K562 (cell line): ENCODE data around the gene DBP. TPM values are rescaled to one million over a fixed set of nuclear protein-coding genes. Genes with fewer than 3 reads are reported as not detected.

Experiments used
- ATF7 ChIP-seq: fragments of 450-650 bp; IDR thresholded peaks from 2 replicates; pipeline ENCODE4 v1.7.1; 2014; ENCODE audit warnings: mild to moderate bottlenecking, moderate library complexity
- CTBP1 ChIP-seq: fragments of 450-650 bp; IDR thresholded peaks from 2 replicates; pipeline ENCODE4 v1.6.1; 2016; ENCODE audit warnings: borderline replicate concordance
- GABPB1 ChIP-seq: sonication (generic); formaldehyde crosslinking; IDR thresholded peaks from 2 replicates; pipeline ENCODE4 v1.8.0; 2022; ENCODE audit warnings: mild to moderate bottlenecking, missing genetic modification reagents
- HNRNPK ChIP-seq: fragments of 200-400 bp; formaldehyde crosslinking; IDR thresholded peaks from one replicate; pipeline ENCODE4 v1.6.1; 2018; ENCODE audit warnings: mild to moderate bottlenecking, low read depth, low read length; ENCODE audit not compliant: poor library complexity, severe bottlenecking
- HNRNPUL1 ChIP-seq: fragments of 200-400 bp; formaldehyde crosslinking; IDR thresholded peaks from 2 replicates; pipeline ENCODE4 v1.6.1; 2017; ENCODE audit warnings: low read length
- JUND ChIP-seq, 2 experiments: IDR thresholded peaks; 2 replicates in 1 of 2; 3 replicates in 1 of 2; pipeline ENCODE4 v1.6.1; 2011; ENCODE audit warnings: borderline replicate concordance in 2 of 2, low read depth in 2 of 2, low read length in 2 of 2, improper control_type of control experiment in 1 of 2, missing biosample characterization in 1 of 2, missing genetic modification characterization in 1 of 2, missing genetic modification reagents in 1 of 2
- LEF1 ChIP-seq: fragments of 450-650 bp; IDR thresholded peaks from 2 replicates; pipeline ENCODE4 v1.6.1; 2016; ENCODE audit warnings: mild to moderate bottlenecking
- MAX ChIP-seq: sonication (generic); formaldehyde crosslinking; IDR thresholded peaks from 2 replicates; pipeline ENCODE4 v1.9.0; 2022; ENCODE audit warnings: mild to moderate bottlenecking, missing genetic modification reagents
- NCOA2 ChIP-seq, 2 experiments: fragments of 450-650 bp; IDR thresholded peaks; 2 replicates each; pipeline ENCODE4 v1.6.1; 2018; ENCODE audit warnings: mild to moderate bottlenecking in 2 of 2, moderate library complexity in 1 of 2; ENCODE audit not compliant: partially characterized antibody in 2 of 2
- PHB2 ChIP-seq: fragments of 450-650 bp; IDR thresholded peaks from 2 replicates; pipeline ENCODE4 v1.6.1; 2017; ENCODE audit warnings: low read depth
- RERE ChIP-seq: sonication (generic); formaldehyde crosslinking; IDR thresholded peaks from 2 replicates; pipeline ENCODE4 v1.8.0; 2023; ENCODE audit warnings: missing genetic modification reagents, mild to moderate bottlenecking, borderline replicate concordance
- SIRT6 ChIP-seq: IDR thresholded peaks from one replicate; pipeline ENCODE4 v1.6.1; 2012; ENCODE audit warnings: low read depth, mild to moderate bottlenecking, control low read depth, inconsistent platforms, low read length, moderate library complexity
- SMARCA5 ChIP-seq: fragments of 450-650 bp; IDR thresholded peaks from 2 replicates; pipeline ENCODE4 v1.6.1; 2016
- TAF7 ChIP-seq: fragments of 450-650 bp; IDR thresholded peaks from 2 replicates; pipeline ENCODE4 v1.6.1; 2016; ENCODE audit warnings: missing genetic modification characterization, missing compliant biosample characterization
- TEAD1 ChIP-seq, 2 experiments: fragments of 450-650 bp in 1 of 2; sonication (generic) in 1 of 2; formaldehyde crosslinking; IDR thresholded peaks; 2 replicates each; pipeline versions ENCODE4 v1.4.0 to v1.8.0; 2020 to 2022; ENCODE audit warnings: mild to moderate bottlenecking in 2 of 2, missing genetic modification reagents in 1 of 2
- ZNF77 ChIP-seq: fragments of 250-450 bp; sonication (Bioruptor Pico); IDR thresholded peaks from 2 replicates; pipeline ENCODE4 v1.5.0; 2020
- polyA plus RNA-seq, 8 experiments: library from polyadenylated mRNA; depleted of rRNA in 4 of 8; stranded (reverse) in 5 of 8; unstranded in 3 of 8; fragments of >200 nt; fragmentation: Nextera tagmentation in 2 of 8; fragmentation: Illumina TruSeq in 1 of 8; extraction: Ambion mirVana in 2 of 8; extraction: Trizol in 1 of 8; gene quantifications; 2 replicates each; pipeline versions ENCODE4 v1.2.1 to v1.2.3, GENCODE V29; 2011 to 2014; ENCODE audit warnings: inconsistent platforms in 1 of 8, missing spikeins in 1 of 8
- total RNA-seq, 7 experiments: library from RNA; depleted of rRNA in 6 of 7; stranded (reverse); fragments of >200 nt in 6 of 7; fragmentation: Illumina TruSeq in 2 of 7; extraction: Trizol in 2 of 7; gene quantifications; 2 replicates each; pipeline versions ENCODE4 v1.2.1 to v1.2.3, GENCODE V29; 2011 to 2021; ENCODE audit warnings: low replicate concordance in 1 of 7
- TF ChIP-seq, protein P1 (sequence below), 2 experiments: fragments of 450-650 bp; IDR thresholded peaks; 2 replicates each; pipeline ENCODE4 v1.6.1; 2018; ENCODE audit warnings: mild to moderate bottlenecking in 2 of 2, low read depth in 1 of 2; ENCODE audit not compliant: partially characterized antibody in 2 of 2

DBP gene
- total and polyA plus RNA-seq, 9 of the 15 experiments (the other 6 are each of a cell fraction or from before 2014, with no cell fraction given) = 0.25 to 5.5 (median 1.8) TPM

DNA sequence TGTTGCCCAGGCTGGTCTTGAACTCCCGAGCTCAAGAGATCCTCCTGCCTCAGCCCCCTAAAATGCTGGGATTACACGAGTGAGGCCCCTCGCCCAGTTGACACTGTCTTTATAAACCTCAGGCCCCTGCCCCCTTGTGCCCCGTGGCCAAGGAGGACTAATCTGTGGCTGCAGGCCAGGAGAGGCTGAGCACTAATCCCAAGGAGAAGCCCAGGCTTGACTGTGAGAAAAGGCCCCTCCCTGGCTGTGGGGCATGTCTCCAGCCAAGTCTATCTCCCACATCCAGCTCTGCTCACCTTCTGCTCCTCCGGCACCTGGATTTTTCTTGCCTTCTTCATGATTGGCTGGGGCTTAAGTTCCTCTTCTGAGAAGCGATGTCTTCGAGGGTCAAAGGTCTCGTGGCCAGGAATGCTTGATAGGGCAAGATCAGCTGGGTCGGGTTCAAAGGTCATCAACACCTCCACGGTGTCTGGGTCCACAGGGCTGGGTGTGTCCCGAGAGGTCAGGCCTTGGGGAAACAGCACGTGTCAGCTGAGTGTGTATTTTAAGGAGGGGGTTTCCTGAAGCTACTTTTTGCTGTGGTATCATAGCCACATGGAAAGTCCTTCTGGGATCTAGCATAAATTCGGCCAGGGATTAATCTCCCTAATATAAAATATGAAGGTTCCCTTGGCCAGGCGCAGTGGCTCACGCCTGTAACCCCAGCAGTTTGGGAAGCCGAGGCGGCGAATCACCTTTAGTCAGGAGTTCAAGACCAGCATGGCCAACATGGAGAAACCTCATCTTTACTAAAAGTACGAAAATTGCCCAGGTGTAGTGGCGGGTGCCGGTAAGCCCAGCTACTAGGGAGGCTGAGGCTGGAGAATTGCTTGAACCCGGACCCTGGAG lies 3.8 kb downstream of the DBP start (continued):
- TF ChIP-seq RERE (CRISPR knock-in tag) (no peak), JUND (IDR thresholded peaks at IDR 0.05; ENCODE audit: borderline replicate concordance, low read depth, low read length) (no peak), JUND (tag; IDR thresholded peaks at IDR 0.05; ENCODE audit: borderline replicate concordance, low read depth, low read length) (peak; percentile 48; the same call in 1 of the 3 replicates), HNRNPUL1 (no peak), TEAD1 (CRISPR knock-in tag; IDR thresholded peaks at IDR 0.05) (peak; percentile 36 to 80; a peak in 2 of 4 replicates), SIRT6 (no peak), PHB2 (no peak), MAX (CRISPR knock-in tag) (0 out of 2 replicates have a peak, but pooled peaks have one; percentile 53), GABPB1 (CRISPR knock-in tag) (0 out of 2 replicates have a peak, but pooled peaks have one; percentile 17), ZNF77 (CRISPR knock-in tag) (no peak), SMARCA5 (peak; percentile 85), NCOA2 (IDR thresholded peaks at IDR 0.05; ENCODE audit: partially characterized antibody in 2 of 2) (no peak), LEF1 (no peak), CTBP1 (peak; percentile 57), TAF7 (0 out of 2 replicates have a peak, but pooled peaks have one; percentile 20), ATF7 (0 out of 2 replicates have a peak, but pooled peaks have one; percentile 5), HNRNPK (no peak)
- TF ChIP-seq, protein P1, sequence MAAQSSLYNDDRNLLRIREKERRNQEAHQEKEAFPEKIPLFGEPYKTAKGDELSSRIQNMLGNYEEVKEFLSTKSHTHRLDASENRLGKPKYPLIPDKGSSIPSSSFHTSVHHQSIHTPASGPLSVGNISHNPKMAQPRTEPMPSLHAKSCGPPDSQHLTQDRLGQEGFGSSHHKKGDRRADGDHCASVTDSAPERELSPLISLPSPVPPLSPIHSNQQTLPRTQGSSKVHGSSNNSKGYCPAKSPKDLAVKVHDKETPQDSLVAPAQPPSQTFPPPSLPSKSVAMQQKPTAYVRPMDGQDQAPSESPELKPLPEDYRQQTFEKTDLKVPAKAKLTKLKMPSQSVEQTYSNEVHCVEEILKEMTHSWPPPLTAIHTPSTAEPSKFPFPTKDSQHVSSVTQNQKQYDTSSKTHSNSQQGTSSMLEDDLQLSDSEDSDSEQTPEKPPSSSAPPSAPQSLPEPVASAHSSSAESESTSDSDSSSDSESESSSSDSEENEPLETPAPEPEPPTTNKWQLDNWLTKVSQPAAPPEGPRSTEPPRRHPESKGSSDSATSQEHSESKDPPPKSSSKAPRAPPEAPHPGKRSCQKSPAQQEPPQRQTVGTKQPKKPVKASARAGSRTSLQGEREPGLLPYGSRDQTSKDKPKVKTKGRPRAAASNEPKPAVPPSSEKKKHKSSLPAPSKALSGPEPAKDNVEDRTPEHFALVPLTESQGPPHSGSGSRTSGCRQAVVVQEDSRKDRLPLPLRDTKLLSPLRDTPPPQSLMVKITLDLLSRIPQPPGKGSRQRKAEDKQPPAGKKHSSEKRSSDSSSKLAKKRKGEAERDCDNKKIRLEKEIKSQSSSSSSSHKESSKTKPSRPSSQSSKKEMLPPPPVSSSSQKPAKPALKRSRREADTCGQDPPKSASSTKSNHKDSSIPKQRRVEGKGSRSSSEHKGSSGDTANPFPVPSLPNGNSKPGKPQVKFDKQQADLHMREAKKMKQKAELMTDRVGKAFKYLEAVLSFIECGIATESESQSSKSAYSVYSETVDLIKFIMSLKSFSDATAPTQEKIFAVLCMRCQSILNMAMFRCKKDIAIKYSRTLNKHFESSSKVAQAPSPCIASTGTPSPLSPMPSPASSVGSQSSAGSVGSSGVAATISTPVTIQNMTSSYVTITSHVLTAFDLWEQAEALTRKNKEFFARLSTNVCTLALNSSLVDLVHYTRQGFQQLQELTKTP (IDR thresholded peaks at IDR 0.05; ENCODE audit: low read depth in 1 of 2, partially characterized antibody in 2 of 2) = no peak
